SK-N-SH treated with all-trans-retinoic acid at 6 μM for 48 hours (cell line): ENCODE data around the gene MAGI3.

Source experiments
- GLIS3 ChIP-seq: fragments of 250-450 bp; sonication (Bioruptor Pico); IDR thresholded peaks from 2 replicates; pipeline ENCODE4 v1.5.0; 2020; ENCODE audit warnings: mild to moderate bottlenecking, moderate library complexity
- RARB ChIP-seq: fragments of 250-450 bp; sonication (Bioruptor Pico); IDR thresholded peaks from 2 replicates; pipeline ENCODE4 v1.8.0; 2021; ENCODE audit warnings: mild to moderate bottlenecking, moderate library complexity
- SNAI2 ChIP-seq: fragments of 250-450 bp; sonication (Bioruptor Pico); IDR thresholded peaks from 2 replicates; pipeline ENCODE4 v1.5.0; 2020; ENCODE audit warnings: mild to moderate bottlenecking, moderate library complexity
- TOX ChIP-seq: fragments of 250-450 bp; sonication (Bioruptor Pico); IDR thresholded peaks from 2 replicates; pipeline ENCODE4 v1.8.0; 2021; ENCODE audit warnings: mild to moderate bottlenecking, moderate library complexity, borderline replicate concordance
- ZFP3 ChIP-seq: fragments of 250-450 bp; sonication (Bioruptor Pico); IDR thresholded peaks from 2 replicates; pipeline ENCODE4 v1.5.0; 2020; ENCODE audit warnings: mild to moderate bottlenecking, moderate library complexity
- ZNF70 ChIP-seq: fragments of 450-650 bp; formaldehyde crosslinking; IDR thresholded peaks from 2 replicates; pipeline ENCODE4 v1.5.0; 2020; ENCODE audit warnings: mild to moderate bottlenecking, moderate library complexity
- TF ChIP-seq, protein P1 (sequence below): fragments of 250-450 bp; sonication (Bioruptor Pico); IDR thresholded peaks from 2 replicates; pipeline ENCODE4 v1.5.1; 2020; ENCODE audit warnings: low read depth, mild to moderate bottlenecking, moderate library complexity
- TF ChIP-seq, protein P2 (sequence below): fragments of 250-450 bp; sonication (Bioruptor Pico); IDR thresholded peaks from 2 replicates; pipeline ENCODE4 v1.8.0; 2020; ENCODE audit warnings: mild to moderate bottlenecking, moderate library complexity, borderline replicate concordance
- TF ChIP-seq, protein P3 (sequence below): fragments of 250-450 bp; sonication (Bioruptor Pico); IDR thresholded peaks from 2 replicates; pipeline ENCODE4 v1.5.0; 2020; ENCODE audit warnings: mild to moderate bottlenecking, moderate library complexity

DNA sequence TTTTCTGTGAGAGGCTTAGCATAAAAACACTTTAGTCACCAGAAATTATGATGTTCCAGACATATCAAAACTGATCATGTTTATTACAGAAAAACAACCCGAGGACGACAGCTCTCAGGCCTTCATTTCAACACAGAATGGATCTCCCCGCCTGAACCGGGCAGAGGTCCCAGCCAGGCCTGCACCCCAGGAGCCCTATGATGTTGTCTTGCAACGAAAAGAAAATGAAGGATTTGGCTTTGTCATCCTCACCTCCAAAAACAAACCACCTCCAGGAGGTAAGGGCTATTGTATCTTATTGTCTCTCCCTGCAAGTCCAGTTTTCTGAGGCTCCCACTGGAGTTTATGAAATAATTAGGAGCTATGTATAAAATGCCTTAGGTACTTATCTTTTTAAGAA, 263.4 kb downstream of the MAGI3 start:
- TF ChIP-seq, protein P1, sequence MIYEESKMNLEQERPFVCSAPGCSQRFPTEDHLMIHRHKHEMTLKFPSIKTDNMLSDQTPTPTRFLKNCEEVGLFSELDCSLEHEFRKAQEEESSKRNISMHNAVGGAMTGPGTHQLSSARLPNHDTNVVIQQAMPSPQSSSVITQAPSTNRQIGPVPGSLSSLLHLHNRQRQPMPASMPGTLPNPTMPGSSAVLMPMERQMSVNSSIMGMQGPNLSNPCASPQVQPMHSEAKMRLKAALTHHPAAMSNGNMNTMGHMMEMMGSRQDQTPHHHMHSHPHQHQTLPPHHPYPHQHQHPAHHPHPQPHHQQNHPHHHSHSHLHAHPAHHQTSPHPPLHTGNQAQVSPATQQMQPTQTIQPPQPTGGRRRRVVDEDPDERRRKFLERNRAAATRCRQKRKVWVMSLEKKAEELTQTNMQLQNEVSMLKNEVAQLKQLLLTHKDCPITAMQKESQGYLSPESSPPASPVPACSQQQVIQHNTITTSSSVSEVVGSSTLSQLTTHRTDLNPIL (CRISPR knock-in tag), result no peak
- TF ChIP-seq, protein P2, sequence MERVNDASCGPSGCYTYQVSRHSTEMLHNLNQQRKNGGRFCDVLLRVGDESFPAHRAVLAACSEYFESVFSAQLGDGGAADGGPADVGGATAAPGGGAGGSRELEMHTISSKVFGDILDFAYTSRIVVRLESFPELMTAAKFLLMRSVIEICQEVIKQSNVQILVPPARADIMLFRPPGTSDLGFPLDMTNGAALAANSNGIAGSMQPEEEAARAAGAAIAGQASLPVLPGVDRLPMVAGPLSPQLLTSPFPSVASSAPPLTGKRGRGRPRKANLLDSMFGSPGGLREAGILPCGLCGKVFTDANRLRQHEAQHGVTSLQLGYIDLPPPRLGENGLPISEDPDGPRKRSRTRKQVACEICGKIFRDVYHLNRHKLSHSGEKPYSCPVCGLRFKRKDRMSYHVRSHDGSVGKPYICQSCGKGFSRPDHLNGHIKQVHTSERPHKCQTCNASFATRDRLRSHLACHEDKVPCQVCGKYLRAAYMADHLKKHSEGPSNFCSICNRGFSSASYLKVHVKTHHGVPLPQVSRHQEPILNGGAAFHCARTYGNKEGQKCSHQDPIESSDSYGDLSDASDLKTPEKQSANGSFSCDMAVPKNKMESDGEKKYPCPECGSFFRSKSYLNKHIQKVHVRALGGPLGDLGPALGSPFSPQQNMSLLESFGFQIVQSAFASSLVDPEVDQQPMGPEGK (CRISPR knock-in tag), result no peak
- TF ChIP-seq SNAI2 (no peak), ZFP3 (CRISPR knock-in tag) (no peak), TOX (CRISPR knock-in tag) (no peak), GLIS3 (CRISPR knock-in tag) (no peak), ZNF70 (no peak), RARB (CRISPR knock-in tag) (no peak)
- TF ChIP-seq, protein P3, sequence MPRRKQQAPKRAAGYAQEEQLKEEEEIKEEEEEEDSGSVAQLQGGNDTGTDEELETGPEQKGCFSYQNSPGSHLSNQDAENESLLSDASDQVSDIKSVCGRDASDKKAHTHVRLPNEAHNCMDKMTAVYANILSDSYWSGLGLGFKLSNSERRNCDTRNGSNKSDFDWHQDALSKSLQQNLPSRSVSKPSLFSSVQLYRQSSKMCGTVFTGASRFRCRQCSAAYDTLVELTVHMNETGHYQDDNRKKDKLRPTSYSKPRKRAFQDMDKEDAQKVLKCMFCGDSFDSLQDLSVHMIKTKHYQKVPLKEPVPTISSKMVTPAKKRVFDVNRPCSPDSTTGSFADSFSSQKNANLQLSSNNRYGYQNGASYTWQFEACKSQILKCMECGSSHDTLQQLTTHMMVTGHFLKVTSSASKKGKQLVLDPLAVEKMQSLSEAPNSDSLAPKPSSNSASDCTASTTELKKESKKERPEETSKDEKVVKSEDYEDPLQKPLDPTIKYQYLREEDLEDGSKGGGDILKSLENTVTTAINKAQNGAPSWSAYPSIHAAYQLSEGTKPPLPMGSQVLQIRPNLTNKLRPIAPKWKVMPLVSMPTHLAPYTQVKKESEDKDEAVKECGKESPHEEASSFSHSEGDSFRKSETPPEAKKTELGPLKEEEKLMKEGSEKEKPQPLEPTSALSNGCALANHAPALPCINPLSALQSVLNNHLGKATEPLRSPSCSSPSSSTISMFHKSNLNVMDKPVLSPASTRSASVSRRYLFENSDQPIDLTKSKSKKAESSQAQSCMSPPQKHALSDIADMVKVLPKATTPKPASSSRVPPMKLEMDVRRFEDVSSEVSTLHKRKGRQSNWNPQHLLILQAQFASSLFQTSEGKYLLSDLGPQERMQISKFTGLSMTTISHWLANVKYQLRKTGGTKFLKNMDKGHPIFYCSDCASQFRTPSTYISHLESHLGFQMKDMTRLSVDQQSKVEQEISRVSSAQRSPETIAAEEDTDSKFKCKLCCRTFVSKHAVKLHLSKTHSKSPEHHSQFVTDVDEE (CRISPR knock-in tag), result no peak
